ENCODE measurements around the gene RCVRN.
"Not testable (repeated sequence)": the region's sequence is repeated elsewhere in the genome, so short reads cannot be mapped to it uniquely, and the experiment has no call there.

Gene RCVRN

GRCh38 chr17:9922012-9922848, 17.2 kb upstream of the RCVRN start:
- DNase-seq (ENCODE audit: low read depth in 2 of 2), result no peak

GRCh38 chr17:9921216-9921615, 16.1 kb upstream of the RCVRN start:
- DNase-seq (ENCODE audit: low read depth in 2 of 2), result not testable (repeated sequence)

DNA sequence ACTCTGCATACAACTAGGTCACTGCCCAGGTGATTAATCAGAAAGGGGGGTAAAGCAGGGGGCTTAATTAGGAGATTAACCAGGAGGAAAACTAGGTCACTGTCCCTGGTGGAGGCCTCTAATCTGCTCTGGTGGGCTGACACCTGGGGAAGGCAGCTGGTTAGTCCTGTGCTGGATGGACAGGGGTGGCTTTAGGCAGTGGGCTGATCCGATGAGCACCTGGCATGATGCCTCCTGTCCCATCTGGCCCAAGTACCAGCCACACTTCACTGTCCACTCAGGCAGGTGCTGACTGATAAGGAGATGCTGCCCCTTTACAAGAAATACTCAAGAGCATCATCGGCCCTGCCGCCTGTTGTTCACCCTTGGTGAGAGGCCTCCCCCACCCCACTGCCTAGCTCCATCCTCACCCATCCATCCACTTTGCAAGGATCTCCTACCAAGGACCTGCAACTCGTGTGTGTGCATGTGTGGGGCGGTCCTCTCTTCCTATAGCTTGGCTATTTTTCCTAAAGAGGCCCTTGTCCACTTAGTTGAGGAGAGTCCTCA, 13.8 kb upstream of the RCVRN start:
- no peak for DNase-seq (ENCODE audit: low read depth in 2 of 2)

- DNase-seq (ENCODE audit: low read depth in 2 of 2), result no peak
Observed at GRCh38 chr17:9918352-9918751, 13.3 kb upstream of the RCVRN start.

DNA sequence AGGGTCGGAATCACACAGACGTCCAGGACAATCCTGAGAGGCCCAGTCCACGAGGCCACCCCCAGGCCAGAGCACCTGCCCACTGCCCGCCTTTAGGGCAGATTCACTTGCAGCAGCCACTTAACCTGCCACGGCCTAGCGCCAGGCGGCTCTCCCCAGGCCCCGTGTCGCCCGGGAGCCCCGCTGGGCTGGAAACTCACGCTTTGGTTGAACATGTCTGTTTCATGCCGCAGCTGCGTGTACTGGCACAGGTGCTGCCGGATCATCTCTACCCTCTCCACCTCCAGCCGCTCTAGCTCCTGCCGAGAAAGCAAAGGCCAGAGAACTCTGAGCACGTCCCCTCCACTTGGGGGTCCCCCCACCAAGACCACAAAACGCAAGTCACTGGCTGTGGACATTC, 12.7 kb upstream of the RCVRN start:
- no peak for DNase-seq (ENCODE audit: low read depth in 2 of 2)

DNA sequence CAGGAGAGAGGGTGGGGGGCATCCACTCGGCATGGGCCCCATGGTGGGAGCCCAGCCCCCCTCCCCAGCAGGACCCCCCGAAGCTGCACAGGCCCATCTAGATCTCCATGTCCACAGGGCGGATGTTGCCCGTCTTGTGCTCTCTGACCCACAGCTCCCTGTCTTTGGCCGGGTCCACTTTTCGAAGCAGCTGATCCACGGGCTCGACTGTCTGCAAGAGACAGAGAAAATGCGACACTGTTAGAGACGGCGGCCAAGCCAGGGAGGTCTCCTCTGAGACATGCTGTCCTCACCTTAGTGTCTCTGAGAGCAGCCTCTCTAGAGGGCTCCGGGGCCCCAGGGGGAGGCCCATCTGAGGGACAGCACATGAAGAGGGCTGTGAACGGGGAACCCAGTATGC, 12.1 kb upstream of the RCVRN start:
- no peak for DNase-seq (ENCODE audit: low read depth in 2 of 2)

DNA sequence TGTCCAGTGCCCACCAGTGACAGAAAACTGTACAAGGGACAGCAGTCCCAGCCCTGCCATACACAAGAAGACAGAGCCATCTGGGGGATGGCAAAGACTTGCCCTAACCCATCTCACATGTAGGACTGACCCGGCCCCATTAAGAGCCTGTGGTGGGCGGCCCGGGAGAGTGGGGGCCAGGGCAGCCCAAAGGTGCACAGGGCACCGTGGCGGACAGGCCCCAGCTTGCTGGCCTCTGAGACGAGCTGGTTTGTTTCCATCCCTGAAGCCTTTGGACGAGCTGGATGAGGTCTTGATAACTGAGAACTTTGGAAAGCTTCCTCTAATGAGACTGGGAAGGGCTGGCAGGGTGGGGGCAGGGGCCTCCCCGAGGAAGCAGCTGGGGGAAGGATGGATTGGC, 11.0 kb upstream of the RCVRN start:
- DNase-seq (ENCODE audit: low read depth in 2 of 2), result no peak

- no peak for DNase-seq (ENCODE audit: low read depth in 2 of 2)
Observed at GRCh38 chr17:9913476-9913875, 8.4 kb upstream of the RCVRN start.

DNA sequence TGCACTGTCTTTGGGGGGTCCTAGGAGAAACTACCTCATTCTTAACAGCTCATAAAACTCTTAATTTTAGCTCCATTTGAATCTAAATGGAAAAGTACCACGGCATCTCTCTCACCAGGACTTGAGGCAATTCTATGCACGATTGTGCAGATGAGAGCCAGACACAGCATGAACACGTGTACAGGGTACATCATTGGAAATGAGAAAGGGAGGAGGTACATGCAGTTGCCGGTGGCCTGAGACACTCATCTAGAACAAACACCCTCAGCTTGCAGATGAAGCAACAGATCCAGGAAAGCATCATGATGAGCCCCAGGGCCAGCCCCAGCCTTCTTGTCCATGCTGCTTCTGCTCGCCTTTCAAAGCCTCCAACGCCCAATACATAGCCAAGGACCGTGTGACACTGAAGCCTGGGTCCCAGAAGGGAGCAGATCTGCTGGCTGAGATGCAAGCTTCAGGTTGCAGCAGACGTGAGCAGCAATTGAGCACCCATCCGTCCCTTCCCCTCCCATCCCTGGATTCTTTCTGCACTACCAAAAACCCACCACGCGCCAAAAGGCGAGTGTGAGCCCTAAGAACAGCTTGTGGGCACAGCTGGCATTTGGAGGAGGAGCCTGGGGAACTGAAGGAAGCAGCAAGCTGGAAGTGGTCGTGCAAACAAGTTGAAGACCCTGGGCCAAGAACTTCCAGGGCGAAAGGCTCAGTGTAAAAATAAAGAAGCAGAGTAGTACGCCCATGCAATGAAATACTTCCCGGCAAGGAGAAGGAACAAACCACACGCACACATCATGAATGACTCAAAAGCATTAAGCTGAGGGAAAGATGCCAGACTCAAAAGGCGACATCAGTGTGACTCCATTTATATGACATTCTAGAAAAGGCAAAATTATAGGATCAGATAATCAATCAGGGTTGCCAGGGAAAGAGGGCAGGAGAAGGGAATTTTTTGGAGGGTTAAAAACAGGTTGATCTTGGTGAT, 7.3 kb upstream of the RCVRN start:
- no peak for DNase-seq (ENCODE audit: low read depth in 2 of 2)

DNA sequence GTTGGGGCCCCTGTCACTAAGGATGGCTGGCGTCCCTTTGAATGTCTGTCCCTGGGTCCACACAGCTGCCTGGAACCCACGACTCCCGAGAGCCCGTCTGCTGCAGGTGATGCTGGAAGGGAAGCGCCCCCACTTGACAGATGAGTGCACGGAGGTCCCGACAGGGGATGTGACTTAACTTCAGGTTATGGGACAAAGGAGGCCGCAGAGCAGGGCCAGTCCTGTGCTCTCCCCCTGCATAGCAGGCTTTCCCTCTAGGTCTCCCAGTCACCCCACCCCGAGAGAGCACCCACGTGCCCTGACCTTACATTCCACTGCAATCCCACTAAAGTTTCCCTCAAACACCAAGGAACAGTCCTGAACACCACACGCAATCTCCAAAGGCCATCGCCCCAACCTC, 6.0 kb upstream of the RCVRN start:
- no peak for DNase-seq (ENCODE audit: low read depth in 2 of 2)

GRCh38 chr17:9908649-9909042, 3.6 kb upstream of the RCVRN start:
- DNase-seq (ENCODE audit: low read depth in 2 of 2), result no peak

GRCh38 chr17:9907883-9908648, 3.0 kb upstream of the RCVRN start:
- DNase-seq (ENCODE audit: low read depth in 2 of 2), result no peak

DNA sequence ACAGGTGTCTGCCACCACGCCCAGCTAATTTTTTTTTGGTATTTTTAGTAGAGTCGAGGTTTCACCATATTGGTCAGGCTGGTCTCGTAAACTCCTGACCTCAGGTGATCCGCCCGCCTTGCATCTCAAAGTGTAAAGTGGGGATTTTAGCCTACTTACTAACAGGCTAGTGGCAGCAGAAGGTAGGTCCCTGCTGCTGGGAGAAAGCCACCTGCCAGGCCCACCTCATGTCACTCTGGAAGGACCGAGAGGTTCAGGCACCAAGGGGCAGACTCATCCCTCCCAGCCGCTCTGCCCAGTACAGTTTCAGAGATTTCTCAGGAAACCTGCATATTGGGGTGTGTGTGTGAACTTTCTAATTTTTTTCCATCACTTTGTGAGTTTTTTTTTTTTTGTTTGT, 2.1 kb upstream of the RCVRN start:
- DNase-seq (ENCODE audit: low read depth in 2 of 2), result no peak

- no peak for DNase-seq (ENCODE audit: low read depth in 2 of 2)
Observed at GRCh38 chr17:9906616-9907015, 1.5 kb upstream of the RCVRN start.

GRCh38 chr17:9905902-9906301, 831 bp upstream of the RCVRN start:
- no peak for DNase-seq (ENCODE audit: low read depth in 2 of 2)

DNA sequence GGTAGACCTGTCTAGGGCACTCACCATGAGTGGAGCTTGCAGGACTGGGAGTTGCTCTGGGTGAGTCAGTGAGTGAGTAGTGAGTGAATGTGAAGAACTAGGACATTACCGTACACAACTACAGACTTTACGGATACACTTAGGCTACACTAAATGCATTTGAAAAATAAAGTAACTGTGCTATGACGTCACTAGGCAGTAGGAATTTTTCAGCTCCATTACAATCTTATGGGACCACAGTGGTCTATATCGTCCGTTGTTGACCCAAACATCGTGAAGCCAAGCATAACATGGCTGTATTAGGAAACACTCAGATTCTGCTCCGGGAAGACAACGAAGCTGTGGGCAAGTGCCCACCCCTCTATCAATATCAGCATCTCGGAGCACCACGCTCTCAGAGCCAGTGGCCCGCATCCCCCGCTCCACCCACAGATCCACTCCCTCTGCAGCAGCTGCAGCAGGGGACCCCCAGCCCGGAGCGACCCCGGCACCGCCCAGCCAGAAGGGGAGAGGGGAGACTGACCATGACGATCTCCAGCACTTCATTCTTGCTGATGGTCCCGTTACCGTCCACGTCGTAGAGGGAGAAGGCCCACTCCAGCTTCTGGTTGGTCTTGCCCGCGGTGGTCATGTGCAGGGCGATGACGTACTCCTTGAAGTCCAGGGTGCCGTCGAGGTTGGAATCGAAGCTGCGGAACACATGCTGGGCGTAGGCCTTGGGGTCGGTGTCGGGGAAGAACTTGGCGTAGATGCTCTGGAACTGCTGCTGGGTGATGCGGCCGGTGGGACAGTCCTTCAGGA, 594 bp downstream of the RCVRN start:
- no peak for DNase-seq (ENCODE audit: low read depth in 2 of 2)

GRCh38 chr17:9902120-9902519, 3.0 kb downstream of the RCVRN start:
- no peak for DNase-seq (ENCODE audit: low read depth in 2 of 2)

DNA sequence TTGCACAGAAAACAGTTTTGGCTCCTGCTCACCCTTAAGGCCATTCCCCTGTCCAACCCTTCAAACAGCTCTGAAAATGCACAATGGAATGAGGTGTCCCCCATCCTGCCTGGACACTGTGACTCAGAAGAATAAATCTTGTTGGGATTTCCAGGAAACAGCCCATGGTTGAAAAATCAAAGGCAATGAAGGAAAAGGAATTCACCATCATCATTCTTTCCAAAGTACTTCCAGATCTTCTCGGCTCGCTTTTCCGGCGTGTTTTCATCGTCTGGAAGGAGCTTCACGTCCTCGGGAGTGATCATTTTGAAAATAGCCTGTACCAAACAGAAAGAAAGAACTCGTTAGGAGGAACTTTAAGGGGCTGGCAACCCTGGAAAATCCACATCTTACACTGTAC, 4.3 kb downstream of the RCVRN start:
- no peak for DNase-seq (ENCODE audit: low read depth in 2 of 2)

GRCh38 chr17:9900044-9900594, 5.0 kb downstream of the RCVRN start:
- no peak for DNase-seq (ENCODE audit: low read depth in 2 of 2)

DNA sequence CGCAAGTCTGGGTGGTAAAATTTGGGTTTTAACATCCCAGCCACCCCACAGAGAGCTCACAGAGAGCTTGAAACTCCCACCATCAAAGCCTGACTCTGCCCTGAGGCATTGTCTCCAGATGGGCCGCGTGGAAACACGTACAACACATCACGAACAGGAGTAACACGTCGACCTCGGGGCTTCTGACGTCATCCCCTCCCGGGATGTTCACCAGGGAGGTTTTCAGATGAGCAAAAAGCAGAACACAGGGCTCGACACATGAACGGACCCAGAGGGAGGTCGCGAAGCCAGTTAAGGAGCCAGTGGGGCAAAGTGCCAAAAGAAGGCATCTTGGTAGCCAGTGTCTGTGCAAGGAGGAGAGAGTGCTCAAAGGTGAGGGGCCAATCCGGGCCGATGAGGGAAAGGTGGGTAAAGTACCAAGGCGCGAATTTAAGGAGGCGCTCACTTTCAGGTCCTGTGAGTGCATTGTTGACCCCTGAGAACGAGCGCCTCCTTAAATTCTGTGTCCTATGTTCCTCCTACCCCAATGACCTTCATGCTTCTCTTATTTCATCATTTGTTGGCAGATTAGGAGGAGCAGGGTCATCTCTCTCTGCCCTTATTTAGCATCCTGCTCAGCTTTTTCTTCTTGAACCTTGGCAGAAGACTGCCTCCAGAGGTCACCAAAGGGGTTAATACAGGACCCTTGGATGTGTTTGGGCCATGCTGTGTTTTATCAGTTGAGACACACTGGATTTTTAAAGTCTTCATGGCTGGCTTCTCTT, 5.6 kb downstream of the RCVRN start:
- DNase-seq (ENCODE audit: low read depth in 2 of 2), result no peak

All from stimulated activated CD4-positive, alpha-beta T cell treated with anti-CD3 and anti-CD28 coated beads, Interleukin-15, amount 100 ng/mL, for 48 hours (primary cell).